SK-N-SH (cell line): ENCODE data around the gene EXOC5.

ENCODE experiments used
- EP300 ChIP-seq, 2 experiments: IDR thresholded peaks; 2 replicates each; pipeline versions ENCODE4 v1.4.0 to v1.6.1; 2012; ENCODE audit warnings: borderline replicate concordance in 1 of 2, low read depth in 1 of 2, low read length in 1 of 2
- FOSL2 ChIP-seq: IDR thresholded peaks from 2 replicates; pipeline ENCODE4 v1.4.0; 2012; ENCODE audit warnings: low read depth, mild to moderate bottlenecking, moderate library complexity, borderline replicate concordance
- MXI1 ChIP-seq: IDR thresholded peaks from 2 replicates; pipeline ENCODE4 v1.6.1; 2012; ENCODE audit warnings: mild to moderate bottlenecking, low read depth, low read length, improper control_type of control experiment
- POLR2AphosphoS5 ChIP-seq: IDR thresholded peaks from 2 replicates; pipeline ENCODE4 v1.6.1; 2012; ENCODE audit warnings: low read depth, low read length
- RAD21 ChIP-seq: IDR thresholded peaks from 2 replicates; pipeline ENCODE4 v1.6.1; 2012; ENCODE audit warnings: mild to moderate bottlenecking, low read length
- RFX5 ChIP-seq: IDR thresholded peaks from 2 replicates; pipeline ENCODE4 v1.6.1; 2012; ENCODE audit warnings: mild to moderate bottlenecking, improper control_type of control experiment, low read length
- RXRA ChIP-seq: IDR thresholded peaks from 2 replicates; pipeline ENCODE4 v1.4.0; 2012; ENCODE audit warnings: low read depth, mild to moderate bottlenecking, borderline replicate concordance
- TCF12 ChIP-seq: IDR thresholded peaks from 2 replicates; pipeline ENCODE4 v1.4.0; 2012
- TF ChIP-seq, protein P1 (sequence below): fragments of 200-600 bp; sonication (generic); IDR thresholded peaks from 2 replicates; pipeline ENCODE4 v1.6.1; 2017; ENCODE audit warnings: antibody characterized with exemption, mild to moderate bottlenecking, moderate library complexity
- TF ChIP-seq, protein P2 (sequence below): IDR thresholded peaks from 2 replicates; pipeline ENCODE4 v1.6.1; 2012; ENCODE audit warnings: mild to moderate bottlenecking, low read depth, low read length, moderate library complexity
- TF ChIP-seq, protein P3 (sequence below): IDR thresholded peaks from 2 replicates; pipeline ENCODE4 v1.4.0; 2012; ENCODE audit warnings: low read depth, borderline replicate concordance
- TF ChIP-seq, protein P4 (sequence below): IDR thresholded peaks from 2 replicates; pipeline ENCODE4 v1.4.0; 2012; ENCODE audit warnings: low read depth

DNA sequence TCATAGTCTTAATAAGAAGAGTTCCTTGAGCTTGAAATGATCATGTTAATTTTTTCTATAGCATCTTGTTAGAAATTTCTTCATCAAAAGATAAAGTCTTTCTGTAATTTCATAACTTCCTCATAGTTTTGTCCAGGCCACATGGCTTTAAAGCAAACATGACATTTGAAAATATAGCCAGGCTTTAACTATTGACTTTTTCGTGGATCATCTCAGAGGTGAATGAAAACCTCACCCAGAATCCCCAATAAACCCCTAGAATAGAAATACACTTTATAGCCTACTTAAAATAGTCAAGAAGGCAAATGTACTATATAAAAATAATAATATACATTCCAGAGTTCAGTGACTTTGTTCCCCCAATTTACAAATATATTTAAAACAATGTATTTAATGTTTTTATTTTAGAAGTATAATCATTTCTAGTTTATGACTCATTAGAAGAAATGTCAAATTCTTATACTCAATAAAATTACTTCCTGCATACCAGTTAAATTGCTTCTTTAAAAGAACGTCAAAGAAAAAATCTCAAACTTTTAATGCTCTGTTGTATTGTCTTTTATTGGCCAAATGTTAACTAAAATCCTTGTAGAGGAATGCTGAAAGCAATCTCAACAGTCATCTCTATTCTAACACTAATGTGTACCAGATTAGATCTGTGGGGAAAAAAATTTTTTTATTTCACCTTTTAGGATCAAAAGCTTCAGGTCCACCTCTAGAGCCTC is 21.6 kb downstream of the EXOC5 start:
- no peak for TF ChIP-seq MXI1
- no peak for TF ChIP-seq RXRA
- TF ChIP-seq, protein P1, sequence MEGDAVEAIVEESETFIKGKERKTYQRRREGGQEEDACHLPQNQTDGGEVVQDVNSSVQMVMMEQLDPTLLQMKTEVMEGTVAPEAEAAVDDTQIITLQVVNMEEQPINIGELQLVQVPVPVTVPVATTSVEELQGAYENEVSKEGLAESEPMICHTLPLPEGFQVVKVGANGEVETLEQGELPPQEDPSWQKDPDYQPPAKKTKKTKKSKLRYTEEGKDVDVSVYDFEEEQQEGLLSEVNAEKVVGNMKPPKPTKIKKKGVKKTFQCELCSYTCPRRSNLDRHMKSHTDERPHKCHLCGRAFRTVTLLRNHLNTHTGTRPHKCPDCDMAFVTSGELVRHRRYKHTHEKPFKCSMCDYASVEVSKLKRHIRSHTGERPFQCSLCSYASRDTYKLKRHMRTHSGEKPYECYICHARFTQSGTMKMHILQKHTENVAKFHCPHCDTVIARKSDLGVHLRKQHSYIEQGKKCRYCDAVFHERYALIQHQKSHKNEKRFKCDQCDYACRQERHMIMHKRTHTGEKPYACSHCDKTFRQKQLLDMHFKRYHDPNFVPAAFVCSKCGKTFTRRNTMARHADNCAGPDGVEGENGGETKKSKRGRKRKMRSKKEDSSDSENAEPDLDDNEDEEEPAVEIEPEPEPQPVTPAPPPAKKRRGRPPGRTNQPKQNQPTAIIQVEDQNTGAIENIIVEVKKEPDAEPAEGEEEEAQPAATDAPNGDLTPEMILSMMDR, result no peak
- no peak for TF ChIP-seq RFX5
- TF ChIP-seq, protein P2, sequence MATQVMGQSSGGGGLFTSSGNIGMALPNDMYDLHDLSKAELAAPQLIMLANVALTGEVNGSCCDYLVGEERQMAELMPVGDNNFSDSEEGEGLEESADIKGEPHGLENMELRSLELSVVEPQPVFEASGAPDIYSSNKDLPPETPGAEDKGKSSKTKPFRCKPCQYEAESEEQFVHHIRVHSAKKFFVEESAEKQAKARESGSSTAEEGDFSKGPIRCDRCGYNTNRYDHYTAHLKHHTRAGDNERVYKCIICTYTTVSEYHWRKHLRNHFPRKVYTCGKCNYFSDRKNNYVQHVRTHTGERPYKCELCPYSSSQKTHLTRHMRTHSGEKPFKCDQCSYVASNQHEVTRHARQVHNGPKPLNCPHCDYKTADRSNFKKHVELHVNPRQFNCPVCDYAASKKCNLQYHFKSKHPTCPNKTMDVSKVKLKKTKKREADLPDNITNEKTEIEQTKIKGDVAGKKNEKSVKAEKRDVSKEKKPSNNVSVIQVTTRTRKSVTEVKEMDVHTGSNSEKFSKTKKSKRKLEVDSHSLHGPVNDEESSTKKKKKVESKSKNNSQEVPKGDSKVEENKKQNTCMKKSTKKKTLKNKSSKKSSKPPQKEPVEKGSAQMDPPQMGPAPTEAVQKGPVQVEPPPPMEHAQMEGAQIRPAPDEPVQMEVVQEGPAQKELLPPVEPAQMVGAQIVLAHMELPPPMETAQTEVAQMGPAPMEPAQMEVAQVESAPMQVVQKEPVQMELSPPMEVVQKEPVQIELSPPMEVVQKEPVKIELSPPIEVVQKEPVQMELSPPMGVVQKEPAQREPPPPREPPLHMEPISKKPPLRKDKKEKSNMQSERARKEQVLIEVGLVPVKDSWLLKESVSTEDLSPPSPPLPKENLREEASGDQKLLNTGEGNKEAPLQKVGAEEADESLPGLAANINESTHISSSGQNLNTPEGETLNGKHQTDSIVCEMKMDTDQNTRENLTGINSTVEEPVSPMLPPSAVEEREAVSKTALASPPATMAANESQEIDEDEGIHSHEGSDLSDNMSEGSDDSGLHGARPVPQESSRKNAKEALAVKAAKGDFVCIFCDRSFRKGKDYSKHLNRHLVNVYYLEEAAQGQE, result no peak
- TF ChIP-seq, protein P3, sequence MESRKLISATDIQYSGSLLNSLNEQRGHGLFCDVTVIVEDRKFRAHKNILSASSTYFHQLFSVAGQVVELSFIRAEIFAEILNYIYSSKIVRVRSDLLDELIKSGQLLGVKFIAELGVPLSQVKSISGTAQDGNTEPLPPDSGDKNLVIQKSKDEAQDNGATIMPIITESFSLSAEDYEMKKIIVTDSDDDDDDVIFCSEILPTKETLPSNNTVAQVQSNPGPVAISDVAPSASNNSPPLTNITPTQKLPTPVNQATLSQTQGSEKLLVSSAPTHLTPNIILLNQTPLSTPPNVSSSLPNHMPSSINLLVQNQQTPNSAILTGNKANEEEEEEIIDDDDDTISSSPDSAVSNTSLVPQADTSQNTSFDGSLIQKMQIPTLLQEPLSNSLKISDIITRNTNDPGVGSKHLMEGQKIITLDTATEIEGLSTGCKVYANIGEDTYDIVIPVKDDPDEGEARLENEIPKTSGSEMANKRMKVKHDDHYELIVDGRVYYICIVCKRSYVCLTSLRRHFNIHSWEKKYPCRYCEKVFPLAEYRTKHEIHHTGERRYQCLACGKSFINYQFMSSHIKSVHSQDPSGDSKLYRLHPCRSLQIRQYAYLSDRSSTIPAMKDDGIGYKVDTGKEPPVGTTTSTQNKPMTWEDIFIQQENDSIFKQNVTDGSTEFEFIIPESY, result no peak
- TF ChIP-seq POLR2AphosphoS5, result no peak
- no peak for TF ChIP-seq EP300 (IDR thresholded peaks at IDR 0.05; ENCODE audit: borderline replicate concordance in 1 of 2, low read depth in 1 of 2, low read length in 1 of 2)
- no peak for TF ChIP-seq TCF12
- TF ChIP-seq, protein P4, sequence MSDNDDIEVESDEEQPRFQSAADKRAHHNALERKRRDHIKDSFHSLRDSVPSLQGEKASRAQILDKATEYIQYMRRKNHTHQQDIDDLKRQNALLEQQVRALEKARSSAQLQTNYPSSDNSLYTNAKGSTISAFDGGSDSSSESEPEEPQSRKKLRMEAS, result no peak
- no peak for TF ChIP-seq RAD21
- no peak for TF ChIP-seq FOSL2
